ENCODE measurements around the gene RUNDC1.

DNA sequence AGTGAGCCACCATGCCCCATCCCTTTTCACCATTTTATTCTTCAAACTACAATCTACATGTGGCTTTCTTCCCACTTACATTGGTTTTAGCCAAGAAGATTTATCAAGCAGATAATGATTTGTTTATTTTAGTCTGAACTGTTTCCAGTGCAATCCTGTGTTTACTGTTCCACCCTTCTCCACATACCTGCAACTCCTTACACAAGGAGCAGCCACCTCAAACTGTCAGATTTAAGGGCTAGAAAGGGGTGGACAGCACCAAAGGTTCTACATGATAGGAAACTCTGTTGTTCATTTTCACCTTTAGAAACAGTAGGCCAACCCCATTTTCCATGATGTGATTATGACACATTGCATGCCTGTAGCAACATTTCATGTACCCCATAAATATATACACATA lies 1.9 kb downstream of the RUNDC1 start:
- TF ChIP-seq POLR2AphosphoS5 (IDR thresholded peaks at IDR 0.05; ENCODE audit: low read depth, low read length) (no peak), TAF1 (IDR thresholded peaks at IDR 0.05; ENCODE audit: borderline replicate concordance, insufficient read depth, low read length) (no peak), SIN3A (IDR thresholded peaks at IDR 0.05; ENCODE audit: borderline replicate concordance, insufficient read depth, low read length) (no peak), FOXP2 (optimal IDR thresholded peaks at IDR 0.05; ENCODE audit: borderline replicate concordance, extremely low read depth, extremely low read length, insufficient read depth) (no peak)
- TF ChIP-seq, protein P1, sequence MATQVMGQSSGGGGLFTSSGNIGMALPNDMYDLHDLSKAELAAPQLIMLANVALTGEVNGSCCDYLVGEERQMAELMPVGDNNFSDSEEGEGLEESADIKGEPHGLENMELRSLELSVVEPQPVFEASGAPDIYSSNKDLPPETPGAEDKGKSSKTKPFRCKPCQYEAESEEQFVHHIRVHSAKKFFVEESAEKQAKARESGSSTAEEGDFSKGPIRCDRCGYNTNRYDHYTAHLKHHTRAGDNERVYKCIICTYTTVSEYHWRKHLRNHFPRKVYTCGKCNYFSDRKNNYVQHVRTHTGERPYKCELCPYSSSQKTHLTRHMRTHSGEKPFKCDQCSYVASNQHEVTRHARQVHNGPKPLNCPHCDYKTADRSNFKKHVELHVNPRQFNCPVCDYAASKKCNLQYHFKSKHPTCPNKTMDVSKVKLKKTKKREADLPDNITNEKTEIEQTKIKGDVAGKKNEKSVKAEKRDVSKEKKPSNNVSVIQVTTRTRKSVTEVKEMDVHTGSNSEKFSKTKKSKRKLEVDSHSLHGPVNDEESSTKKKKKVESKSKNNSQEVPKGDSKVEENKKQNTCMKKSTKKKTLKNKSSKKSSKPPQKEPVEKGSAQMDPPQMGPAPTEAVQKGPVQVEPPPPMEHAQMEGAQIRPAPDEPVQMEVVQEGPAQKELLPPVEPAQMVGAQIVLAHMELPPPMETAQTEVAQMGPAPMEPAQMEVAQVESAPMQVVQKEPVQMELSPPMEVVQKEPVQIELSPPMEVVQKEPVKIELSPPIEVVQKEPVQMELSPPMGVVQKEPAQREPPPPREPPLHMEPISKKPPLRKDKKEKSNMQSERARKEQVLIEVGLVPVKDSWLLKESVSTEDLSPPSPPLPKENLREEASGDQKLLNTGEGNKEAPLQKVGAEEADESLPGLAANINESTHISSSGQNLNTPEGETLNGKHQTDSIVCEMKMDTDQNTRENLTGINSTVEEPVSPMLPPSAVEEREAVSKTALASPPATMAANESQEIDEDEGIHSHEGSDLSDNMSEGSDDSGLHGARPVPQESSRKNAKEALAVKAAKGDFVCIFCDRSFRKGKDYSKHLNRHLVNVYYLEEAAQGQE (IDR thresholded peaks at IDR 0.05; ENCODE audit: insufficient read depth in 1 of 2, low read depth in 2 of 2, low read length in 2 of 2), result no peak

Measured in PFSK-1 (cell line).